HUDEP-2 (cell line): ENCODE results near the gene KIRREL3.
"Not testable (repeated sequence)": the region's sequence is repeated elsewhere in the genome, so short reads cannot be mapped to it uniquely, and the experiment has no call there.

Source experiments
- DNase-seq, 76 experiments: peaks; one replicate each; lab custom pipeline; 2025; ENCODE audit not compliant: unreplicated experiment in 76 of 76; lab: John Stamatoyannopoulos, UW

The KIRREL3 gene

GRCh38 chr11:126959700-126960099 is 40.9 kb downstream of the KIRREL3 start:
- no peak for DNase-seq

GRCh38 chr11:126956635-126957034 is 43.9 kb downstream of the KIRREL3 start:
- no peak for DNase-seq

GRCh38 chr11:126952533-126952932 is 48.0 kb downstream of the KIRREL3 start:
- not testable (repeated sequence) for DNase-seq

- DNase-seq: no peak
Measured at GRCh38 chr11:126951465-126951864, 49.1 kb downstream of the KIRREL3 start.

DNA sequence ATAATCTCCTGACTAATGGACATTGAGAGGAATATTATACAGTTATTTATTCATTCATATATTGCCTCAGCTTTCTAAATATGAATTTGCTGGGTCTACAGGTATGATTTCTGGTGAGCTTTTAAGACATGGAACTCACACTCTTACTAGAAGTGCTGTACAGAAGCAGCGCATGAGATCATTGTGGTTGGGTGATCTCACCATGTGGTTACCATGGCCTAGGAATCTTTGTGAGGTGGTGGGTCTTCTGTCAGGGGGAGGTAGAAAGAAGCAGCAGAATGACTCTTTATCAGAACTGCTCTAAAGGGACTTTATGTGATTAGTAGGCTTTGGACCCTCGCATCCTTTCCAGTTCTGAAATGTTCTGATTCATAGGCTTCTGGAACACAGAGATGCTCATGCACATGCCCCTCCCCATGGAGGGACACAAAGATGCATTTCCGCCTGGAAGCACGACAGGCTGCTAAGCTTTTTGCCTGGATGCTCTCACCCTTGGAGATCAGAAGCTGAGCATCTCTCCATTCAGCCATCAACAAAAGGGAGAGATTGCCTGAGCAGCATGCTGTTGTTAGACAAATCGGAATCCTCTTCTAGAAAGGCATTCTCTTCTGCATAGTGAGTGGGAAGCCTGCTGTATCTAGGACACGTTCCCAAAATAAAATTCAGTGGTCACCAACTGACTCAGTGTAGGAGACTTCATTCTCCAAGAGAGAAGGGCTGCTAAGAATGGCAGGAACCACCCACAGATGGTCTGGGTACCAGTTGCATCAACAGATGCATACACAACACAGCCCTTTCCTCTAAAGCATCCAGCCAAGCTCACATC is 51.3 kb downstream of the KIRREL3 start:
- DNase-seq: no peak

DNA sequence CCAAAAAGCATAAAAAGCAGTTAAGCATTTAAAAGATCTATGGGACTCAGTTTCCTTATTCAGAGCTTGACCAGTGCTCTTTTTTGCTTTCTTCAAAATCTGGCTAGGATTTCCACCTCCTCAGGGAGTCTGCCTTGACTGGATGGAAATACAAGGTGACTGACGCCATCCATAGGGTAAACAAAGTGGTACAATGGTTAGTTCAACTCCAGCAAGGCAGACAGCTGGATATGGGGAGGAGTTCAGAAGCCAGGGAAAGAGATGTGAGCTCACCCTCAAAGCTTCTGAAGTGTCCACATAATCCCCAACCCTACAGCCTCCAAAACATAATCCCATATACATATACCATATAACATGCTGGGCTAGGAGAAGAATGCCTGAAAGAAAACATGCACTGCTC is 52.0 kb downstream of the KIRREL3 start:
- DNase-seq: no peak

- DNase-seq: no peak
Measured at GRCh38 chr11:126945319-126945718, 55.3 kb downstream of the KIRREL3 start.

GRCh38 chr11:126943316-126943715 is 57.3 kb downstream of the KIRREL3 start:
- no peak for DNase-seq

- DNase-seq: no peak
Measured at GRCh38 chr11:126942146-126942545, 58.4 kb downstream of the KIRREL3 start.

GRCh38 chr11:126939552-126939951 is 61.0 kb downstream of the KIRREL3 start:
- DNase-seq: no peak

DNA sequence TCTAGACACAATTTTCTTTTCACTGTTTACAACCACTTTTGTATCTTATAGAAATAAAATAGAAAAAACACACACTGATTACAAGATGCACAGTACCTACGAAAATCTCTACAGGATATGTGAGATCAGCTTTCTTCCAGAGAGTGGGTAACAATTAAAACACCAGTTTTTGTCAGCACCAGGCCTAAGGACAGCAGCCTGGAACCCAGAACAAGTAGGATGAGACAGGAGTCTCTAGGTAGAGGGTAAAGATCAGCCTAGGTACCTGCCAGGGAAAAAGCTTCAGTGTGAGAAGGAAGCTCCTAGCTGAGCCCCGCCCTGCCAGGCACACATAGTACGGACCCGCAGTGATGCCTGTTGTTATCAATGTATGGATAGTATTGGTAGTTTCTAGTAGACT is 61.9 kb downstream of the KIRREL3 start:
- DNase-seq: no peak

DNA sequence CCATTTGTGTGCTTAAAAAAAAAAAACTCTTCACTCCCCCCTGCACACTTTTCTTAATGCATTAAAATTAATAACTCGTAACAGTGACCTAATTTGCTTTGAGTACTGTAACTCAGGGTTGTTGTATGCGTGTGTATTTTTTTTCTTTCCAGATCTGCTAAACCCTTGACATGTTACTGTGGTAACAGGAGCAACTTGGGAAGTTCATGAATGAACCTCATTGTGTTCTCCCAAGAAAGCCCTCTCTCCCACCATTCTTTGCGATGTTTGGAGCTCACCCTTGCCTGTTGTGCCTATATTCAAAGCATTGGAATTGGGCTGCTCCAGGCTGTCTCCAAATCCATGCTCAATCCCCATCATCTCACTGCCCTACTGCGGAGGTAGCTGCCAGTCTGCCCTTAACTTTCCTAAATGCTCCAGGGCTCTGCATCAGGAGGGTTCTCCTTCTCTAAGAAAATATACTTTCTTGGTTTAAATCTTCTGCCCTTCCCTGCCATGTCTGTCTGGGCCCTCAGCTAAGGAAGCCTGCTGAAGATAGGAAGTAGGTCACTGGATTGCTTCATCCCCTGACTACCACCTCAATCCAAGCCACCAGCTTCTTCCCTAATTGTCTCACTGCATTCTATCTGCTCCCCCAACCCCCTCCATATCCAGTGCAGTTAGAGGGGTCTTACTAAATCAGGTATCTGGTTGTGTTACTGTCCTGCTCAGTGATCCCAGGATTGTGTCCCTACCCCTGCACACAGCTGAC is 70.3 kb downstream of the KIRREL3 start:
- DNase-seq: no peak

GRCh38 chr11:126929179-126930061 is 71.2 kb downstream of the KIRREL3 start:
- no peak for DNase-seq

- no peak for DNase-seq
Measured at GRCh38 chr11:126927623-126928022, 72.9 kb downstream of the KIRREL3 start.

GRCh38 chr11:126926376-126926791 is 74.2 kb downstream of the KIRREL3 start:
- no peak for DNase-seq

DNA sequence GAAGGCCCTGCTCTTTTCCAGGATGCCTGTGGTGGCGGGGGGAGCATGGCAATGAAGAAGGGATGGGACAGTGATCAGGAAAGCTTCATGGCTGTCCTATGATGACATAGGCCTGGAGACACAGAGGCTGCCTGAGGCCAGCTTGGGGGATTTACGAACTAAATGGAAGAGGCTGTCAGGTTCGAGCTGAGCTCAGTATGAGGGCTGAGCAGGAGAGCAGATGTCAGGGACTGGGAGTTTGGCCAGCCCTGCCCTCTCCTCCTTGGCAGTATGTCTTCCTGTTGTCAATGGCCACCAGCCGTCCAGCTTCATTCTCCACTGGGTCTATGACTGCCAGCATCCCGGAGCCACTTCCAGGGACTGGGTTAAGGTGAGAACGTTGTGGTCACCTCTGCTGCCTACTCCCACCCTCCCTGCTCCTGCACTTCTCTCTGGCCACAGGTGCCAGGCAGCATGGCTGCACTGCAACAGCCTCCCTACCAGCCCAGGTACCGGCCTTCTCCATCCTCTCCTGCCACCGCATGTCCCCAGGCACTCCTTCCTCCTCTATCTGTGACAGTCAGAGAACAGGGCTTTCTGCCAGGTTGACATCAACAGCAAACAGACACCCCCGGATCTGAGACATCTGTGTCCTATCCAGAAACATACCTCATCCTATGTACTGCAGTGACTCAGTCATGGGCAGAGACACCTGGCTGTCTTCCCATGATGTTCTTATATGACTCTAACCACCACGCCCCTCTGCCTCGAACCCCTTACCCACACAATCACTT is 75.1 kb downstream of the KIRREL3 start:
- peak in 9 of 76 experiments; percentile 1 to 44 (median 31) for DNase-seq

DNA sequence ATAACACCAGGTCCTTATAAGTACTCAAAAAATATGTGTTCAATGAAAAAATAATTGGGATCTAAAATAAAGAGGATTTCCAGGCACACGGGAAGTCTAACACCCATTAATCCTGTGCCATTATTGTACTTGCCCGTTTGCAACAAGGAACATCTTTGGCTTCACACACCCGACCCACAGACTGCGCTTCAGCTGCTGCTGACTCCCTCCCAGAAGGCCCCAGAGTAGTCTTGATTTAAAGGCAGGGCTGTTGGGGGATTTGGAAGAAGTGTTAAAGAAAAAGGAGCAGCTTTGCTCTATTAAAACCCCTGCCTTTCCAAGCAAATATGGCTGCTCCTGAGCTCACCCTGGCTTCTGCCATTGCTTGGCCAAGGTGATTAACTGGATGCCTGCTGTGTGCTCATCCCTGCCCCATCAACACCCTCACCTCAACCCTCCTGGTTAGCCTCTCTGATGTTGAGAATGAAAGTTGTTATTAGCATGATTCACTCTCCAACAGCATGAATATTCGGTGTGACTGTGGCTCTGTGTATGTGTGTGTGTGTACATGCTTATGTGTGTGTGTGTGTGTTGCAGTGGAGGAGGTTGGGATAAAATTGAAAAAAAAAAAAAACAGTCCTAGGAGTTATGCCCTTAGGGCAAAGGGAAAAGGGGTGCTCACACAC is 76.1 kb downstream of the KIRREL3 start:
- no peak for DNase-seq

GRCh38 chr11:126920833-126921232 is 79.7 kb downstream of the KIRREL3 start:
- DNase-seq: peak in 1 of 76 experiments; percentile 2

GRCh38 chr11:126919147-126919823 is 81.3 kb downstream of the KIRREL3 start:
- peak in 2 of 76 experiments; percentile 14 to 18 for DNase-seq
